GM18508 (cell line): ENCODE data around the gene EBP.

Experiments
- ATAC-seq: cut with Tn5 transposase; IDR thresholded peaks from one replicate; pipeline ENCODE4 v1.9.1; 2021; ENCODE audit warnings: moderate number of reproducible peaks; ENCODE audit not compliant: insufficient read depth, unreplicated experiment

EBP gene

DNA sequence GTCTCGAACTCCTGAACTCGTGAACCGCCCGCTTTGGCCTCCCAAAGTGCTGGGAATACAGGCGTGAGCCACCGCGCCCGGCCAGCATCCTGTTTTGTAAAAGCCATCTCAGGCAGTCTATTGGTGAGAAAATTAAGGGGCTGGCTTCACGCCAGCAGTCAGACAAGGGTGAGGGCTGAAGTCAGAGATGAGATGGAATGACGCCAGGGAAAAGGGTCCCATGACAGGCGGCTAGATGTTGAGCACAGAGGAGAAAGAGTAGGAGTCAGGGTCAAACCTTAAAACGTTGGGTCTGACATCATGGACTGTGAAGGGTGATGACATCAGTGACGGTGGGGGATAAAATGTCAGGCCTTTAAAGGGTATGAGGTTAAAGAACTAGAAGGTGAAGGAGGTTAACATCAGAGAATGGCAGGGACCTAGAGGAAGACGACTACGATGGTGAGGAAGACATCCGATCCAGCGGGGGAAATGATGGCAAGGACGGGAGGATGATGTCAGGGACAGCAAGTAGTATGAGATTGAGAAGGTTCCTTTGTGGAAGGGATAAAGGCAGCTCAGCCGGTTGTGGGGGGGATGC lies 52.2 kb downstream of the EBP start:
- no peak for ATAC-seq

DNA sequence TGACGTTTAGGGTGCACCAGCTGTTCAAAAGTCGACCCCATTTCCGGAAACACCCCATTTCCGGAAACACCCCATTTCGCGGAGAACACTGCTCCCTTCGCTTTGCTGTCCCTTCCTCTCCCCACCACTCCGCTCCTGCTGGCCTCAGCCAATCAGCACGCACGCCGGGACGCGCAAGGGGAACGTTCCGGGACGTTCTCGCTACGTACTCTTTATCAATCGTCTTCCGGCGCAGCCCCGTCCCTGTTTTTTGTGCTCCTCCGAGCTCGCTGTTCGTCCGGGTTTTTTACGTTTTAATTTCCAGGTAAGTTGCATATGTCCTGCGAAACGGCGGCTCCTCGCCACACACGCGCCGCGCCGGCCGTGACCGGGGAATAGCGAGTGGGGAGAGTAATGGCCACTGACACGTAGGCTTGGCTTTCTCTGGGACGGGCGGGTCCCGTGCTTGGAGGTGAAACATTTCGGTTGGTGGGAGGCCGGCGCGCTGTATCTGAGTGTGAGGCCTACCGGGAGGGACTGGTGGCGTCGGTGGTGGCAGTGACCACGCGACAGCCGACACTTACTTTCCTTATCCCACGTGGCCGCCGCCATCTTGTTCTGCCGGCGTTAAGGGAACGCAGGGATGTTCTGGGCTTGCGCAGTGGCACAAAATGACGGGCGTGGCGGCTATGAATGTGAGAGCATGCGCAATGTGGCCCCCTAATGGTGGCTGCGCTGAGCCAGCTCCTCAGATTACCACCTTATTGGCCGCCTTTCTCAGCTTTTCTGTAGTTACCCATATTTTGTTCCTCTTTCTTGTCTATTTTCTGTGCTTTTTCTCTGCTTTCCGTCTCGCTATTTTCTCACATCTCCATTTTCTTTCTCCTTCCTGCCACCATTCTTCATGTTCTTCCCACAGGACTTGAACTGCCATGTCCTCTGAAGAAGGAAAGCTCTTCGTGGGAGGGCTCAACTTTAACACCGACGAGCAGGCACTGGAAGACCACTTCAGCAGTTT lies 53.0 kb downstream of the EBP start, which contains the start of gene RBM3:
RBM3 (plus strand) TSS at position 215 of the 997 bp plus-strand sequence; CDS start at position 912, 697 bp downstream.
- peak; percentile 56 for ATAC-seq

DNA sequence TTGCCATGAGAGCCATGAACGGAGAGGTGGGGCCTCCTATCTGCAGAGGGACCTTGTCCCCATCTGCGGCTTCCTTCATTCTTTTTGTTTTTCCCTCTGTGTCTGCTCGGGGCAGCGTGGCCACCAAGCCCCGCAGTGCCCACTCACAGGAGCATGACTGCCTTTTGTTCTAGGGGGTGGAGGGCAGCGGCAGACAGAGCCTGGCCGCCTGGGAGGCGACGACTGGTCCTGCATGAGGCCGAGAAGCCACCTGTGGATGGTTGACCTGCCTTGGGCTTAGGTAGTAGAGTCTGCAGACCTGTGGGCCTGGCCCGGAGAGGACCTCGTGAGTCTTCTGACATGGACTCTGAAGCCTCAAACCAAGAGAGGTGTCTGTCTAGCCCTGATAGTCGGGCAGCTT lies 54.0 kb downstream of the EBP start:
- no peak for ATAC-seq

DNA sequence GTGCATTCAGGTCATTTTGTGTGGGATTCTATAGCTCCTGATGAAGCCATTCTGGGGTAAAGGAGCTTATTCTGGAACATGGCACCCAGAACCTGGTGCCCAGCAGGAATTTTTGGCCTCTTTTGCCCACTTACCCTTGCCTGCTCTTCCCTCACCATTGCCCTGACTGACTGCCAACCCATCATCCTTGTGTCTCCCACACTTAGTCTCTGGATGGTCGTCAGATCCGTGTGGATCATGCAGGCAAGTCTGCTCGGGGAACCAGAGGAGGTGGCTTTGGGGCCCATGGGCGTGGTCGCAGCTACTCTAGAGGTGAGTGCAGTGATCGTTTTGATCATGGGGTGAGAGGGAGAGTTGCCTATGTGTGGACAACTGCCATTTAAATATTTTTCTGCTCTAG lies 54.5 kb downstream of the EBP start:
- no peak for ATAC-seq
